Prostate gland (tissue), 2 donors: Measurements from ENCODE around the gene GPR42.

Experiments used
- POLR2A ChIP-seq: fragments of 450-650 bp; IDR thresholded peaks from one replicate; pipeline ENCODE4 v1.6.1; 2016; ENCODE audit warnings: antibody characterized with exemption, mild to moderate bottlenecking
- POLR2AphosphoS5 ChIP-seq: sonication (generic); formaldehyde crosslinking; IDR thresholded peaks from one replicate; pipeline ENCODE4 v1.6.1; 2017; ENCODE audit warnings: antibody characterized with exemption
- TF ChIP-seq, protein P1 (sequence below), 4 experiments: fragments of 200-600 bp in 2 of 4; fragments of 450-650 bp in 2 of 4; sonication (generic) in 2 of 4; IDR thresholded peaks; 1 replicate in 3 of 4; 2 replicates in 1 of 4; pipeline ENCODE4 v1.5.1; 2016 to 2019; ENCODE audit warnings: antibody characterized with exemption in 4 of 4, mild to moderate bottlenecking in 2 of 4, moderate library complexity in 2 of 4

DNA sequence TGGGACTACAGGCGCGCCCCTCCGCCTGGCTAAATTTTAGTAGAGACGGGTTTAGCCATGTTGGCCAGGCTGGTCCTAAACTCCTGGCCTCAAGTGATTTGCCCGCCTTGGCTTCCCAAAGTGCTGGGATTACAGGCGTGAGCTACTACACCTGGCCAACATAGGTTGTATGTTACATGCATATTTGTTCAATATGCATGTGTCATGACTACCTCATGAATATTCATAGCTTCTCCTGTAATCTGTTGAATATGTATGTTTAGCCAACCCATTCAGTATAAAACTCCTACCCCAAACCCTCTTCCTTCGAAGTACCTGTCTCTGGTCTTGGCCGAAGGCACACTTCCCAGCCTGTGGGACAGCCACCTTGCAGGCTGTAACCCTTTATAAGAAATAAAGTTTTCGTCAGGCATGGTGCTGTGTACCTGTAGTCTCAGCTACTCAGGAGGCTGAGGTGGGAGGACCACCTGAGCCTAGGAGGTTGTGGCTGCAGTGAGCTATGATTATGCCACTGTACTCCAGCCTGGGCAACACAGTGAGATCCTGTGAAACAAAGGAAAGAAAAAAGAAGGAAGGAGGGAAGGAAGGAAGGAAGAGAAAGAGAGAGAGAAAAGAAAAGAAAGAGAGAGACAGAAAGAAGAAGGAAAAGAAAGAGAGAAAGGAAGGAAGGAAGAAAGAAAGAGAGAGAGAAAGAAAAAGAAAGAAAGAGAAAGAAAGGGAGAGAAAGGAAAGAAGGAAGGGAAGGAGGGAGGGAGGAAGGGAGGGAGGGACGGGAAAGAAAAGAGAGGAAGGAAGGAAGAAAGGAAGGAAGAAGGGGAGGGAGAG, 29.3 kb downstream of the GPR42 start:
- TF ChIP-seq, protein P1, sequence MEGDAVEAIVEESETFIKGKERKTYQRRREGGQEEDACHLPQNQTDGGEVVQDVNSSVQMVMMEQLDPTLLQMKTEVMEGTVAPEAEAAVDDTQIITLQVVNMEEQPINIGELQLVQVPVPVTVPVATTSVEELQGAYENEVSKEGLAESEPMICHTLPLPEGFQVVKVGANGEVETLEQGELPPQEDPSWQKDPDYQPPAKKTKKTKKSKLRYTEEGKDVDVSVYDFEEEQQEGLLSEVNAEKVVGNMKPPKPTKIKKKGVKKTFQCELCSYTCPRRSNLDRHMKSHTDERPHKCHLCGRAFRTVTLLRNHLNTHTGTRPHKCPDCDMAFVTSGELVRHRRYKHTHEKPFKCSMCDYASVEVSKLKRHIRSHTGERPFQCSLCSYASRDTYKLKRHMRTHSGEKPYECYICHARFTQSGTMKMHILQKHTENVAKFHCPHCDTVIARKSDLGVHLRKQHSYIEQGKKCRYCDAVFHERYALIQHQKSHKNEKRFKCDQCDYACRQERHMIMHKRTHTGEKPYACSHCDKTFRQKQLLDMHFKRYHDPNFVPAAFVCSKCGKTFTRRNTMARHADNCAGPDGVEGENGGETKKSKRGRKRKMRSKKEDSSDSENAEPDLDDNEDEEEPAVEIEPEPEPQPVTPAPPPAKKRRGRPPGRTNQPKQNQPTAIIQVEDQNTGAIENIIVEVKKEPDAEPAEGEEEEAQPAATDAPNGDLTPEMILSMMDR (IDR thresholded peaks at IDR 0.05): no peak
- TF ChIP-seq POLR2AphosphoS5: no peak
- TF ChIP-seq POLR2A: no peak
